ENCODE measurements around the gene WASF3. TPM values are rescaled to one million over a fixed set of nuclear protein-coding genes. Genes with fewer than 3 reads are reported as not detected.

WASF3 gene
- total RNA-seq, 1 donor from 2014 or later = 0.30 TPM

GRCh38 chr13:26679411-26680122 lies 122.1 kb downstream of the WASF3 start:
- intact Hi-C loops (cut with micrococcal nuclease) = no loop called here

DNA sequence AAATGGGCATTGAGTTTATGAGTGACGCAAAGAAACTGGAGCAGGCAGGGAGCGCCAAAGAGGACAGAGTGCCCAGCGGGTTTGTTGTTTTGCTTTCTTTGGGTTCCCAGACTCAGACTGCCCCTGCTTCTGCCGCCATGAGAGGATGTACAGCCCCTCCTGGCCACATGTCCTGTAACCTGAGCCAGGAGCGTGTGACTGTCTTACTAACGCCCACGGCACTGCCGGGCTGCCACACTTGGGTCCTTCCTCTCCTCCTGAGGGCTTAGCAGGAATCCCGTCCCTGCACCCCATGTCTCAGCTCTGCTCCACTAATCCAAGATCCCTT lies 122.6 kb downstream of the WASF3 start:
- intact Hi-C loops (cut with micrococcal nuclease) = no loop called here

DNA sequence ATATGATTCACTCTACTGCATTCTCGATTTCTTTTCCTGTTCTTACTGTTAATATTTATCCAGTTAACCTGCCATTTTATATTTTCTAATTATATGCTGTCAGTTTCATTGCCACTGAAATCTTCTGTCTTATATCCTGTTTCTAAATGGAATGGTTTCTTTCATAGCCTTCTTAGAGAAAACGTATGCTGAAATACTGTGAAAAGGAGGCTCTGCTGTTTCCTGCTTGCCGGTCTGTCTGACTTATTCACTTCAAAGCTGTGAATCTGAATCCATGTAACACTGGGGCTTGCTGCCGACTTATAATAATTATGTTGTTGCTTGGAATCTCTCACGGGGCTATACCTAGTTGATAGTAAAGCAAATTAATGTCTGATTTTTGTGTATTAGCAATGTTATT lies 123.1 kb downstream of the WASF3 start:
- intact Hi-C loops (cut with micrococcal nuclease) = no loop called here

DNA sequence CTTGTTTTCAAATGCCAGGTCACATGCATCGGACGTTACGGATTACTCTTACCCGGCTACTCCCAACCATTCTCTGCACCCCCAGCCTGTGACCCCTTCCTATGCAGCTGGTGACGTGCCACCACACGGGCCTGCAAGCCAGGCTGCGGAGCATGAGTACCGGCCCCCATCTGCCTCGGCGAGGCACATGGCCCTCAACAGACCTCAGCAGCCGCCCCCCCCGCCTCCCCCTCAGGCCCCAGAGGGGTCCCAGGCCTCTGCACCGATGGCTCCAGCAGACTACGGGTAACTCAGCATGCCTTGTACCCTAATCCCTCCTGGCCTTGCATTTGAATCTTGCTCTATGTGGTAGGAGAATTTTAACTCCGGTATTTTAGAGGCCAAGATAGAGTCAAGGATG lies 123.6 kb downstream of the WASF3 start:
- intact Hi-C loops (cut with micrococcal nuclease) = no loop called here

DNA sequence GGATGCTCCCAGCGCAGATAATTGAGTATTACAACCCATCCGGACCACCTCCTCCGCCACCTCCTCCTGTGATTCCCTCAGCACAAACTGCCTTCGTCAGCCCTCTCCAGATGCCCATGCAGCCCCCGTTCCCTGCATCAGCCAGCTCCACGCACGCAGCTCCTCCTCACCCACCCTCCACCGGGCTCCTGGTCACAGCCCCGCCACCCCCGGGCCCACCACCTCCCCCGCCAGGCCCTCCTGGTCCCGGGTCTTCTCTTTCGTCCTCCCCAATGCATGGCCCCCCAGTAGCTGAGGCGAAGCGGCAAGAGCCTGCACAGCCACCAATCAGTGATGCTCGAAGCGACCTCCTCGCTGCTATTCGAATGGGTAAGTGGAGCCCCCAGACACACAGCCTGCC lies 125.1 kb downstream of the WASF3 start:
- intact Hi-C loops (cut with micrococcal nuclease) = no loop called here

GRCh38 chr13:26685606-26686005 lies 128.1 kb downstream of the WASF3 start:
- intact Hi-C loops (cut with micrococcal nuclease) = no loop called here

DNA sequence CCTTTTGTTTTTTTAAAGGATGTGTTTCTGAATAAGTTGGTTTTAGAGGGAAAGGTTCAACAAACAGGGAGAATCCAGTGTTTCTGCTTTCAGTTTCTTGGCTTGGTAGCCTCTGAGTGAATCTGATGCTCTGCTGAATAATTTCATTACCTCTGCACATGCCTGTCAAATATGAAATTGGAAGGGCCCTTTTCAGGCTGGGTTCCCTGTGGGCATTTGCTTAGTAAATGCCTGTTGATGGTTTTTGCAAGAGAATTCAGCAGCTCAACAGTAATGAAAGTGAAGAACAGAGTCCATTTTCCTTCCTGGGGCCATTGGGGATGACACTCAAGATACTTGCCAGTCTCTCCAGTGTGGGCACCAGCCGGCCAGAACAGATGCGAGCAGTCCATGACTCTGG lies 128.8 kb downstream of the WASF3 start:
- intact Hi-C loops (cut with micrococcal nuclease) = no loop called here

- intact Hi-C loops (cut with micrococcal nuclease) = no loop called here
These were observed 130.8 kb downstream of the WASF3 start for GRCh38 chr13:26688286-26688685.

GRCh38 chr13:26688980-26689379 lies 131.5 kb downstream of the WASF3 start:
- intact Hi-C loops (cut with micrococcal nuclease) = no loop called here

- intact Hi-C loops (cut with micrococcal nuclease) = no loop called here
These were observed 136.4 kb downstream of the WASF3 start for GRCh38 chr13:26693749-26694463.

- intact Hi-C loops (cut with micrococcal nuclease) = loop anchor here (5.0 kb wide), 1 partner anchor 197 kb away; no protein-coding TSS in a partner anchor
These were observed 137.3 kb downstream of the WASF3 start for GRCh38 chr13:26694609-26695359.

GRCh38 chr13:26695360-26695705 lies 137.8 kb downstream of the WASF3 start:
- intact Hi-C loops (cut with micrococcal nuclease) = loop anchor here (5.0 kb wide), 1 partner anchor 198 kb away; no protein-coding TSS in a partner anchor

- intact Hi-C loops (cut with micrococcal nuclease) = loop anchor here (5.0 kb wide), 1 partner anchor 199 kb away; no protein-coding TSS in a partner anchor
These were observed 138.4 kb downstream of the WASF3 start for GRCh38 chr13:26695891-26696311.

GRCh38 chr13:26697069-26697955 lies 139.8 kb downstream of the WASF3 start:
- intact Hi-C loops (cut with micrococcal nuclease) = loop anchor here (5.0 kb wide), 1 partner anchor 200 kb away; no protein-coding TSS in a partner anchor

DNA sequence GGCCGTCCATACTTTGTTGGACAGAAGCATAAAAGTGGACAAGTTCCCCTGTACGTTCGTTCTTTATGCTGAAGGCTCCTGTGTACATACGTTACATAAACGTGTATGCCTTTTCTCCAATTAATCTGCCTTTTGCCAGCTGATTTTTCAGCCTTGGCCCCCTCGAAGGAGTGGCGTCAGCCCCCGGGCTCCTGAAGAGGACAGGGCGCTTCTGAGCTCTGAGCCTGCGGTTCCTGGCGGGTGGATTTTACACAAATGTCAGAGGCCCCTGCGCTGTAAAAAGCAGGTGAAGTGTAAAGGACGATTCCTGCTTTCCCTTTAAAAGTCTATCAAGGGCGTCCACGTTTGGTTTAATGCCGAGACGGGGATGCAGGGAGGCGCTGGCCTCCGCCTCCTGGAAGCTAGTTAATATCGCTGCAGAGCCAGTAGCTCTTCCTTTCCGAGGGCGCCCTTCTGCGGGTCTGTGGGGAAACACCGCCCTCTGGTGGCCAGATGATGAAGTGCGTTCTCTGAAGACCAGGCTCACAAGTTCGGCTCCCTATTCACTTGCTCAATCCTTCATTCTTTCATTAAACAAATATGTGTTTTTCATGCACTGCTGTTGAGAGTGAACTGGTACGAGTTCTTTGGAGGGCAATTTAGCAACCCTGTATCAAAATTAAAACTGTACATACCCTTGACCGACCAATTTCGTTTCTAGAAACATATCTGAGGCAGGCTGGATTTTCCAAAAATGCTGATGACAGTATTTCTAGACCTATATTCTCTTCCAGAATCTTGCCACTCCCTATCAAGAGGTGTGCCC lies 141.1 kb downstream of the WASF3 start:
- intact Hi-C loops (cut with micrococcal nuclease) = loop anchor here (1.0 to 5.0 kb wide), 3 partner anchors 201 to 514 kb away; no protein-coding TSS in a partner anchor

- intact Hi-C loops (cut with micrococcal nuclease) = loop anchor here (5.0 kb wide), 1 partner anchor 202 kb away; no protein-coding TSS in a partner anchor
These were observed 141.7 kb downstream of the WASF3 start for GRCh38 chr13:26699197-26699490.

GRCh38 chr13:26705536-26705935 lies 148.1 kb downstream of the WASF3 start:
- intact Hi-C loops (cut with micrococcal nuclease) = no loop called here

DNA sequence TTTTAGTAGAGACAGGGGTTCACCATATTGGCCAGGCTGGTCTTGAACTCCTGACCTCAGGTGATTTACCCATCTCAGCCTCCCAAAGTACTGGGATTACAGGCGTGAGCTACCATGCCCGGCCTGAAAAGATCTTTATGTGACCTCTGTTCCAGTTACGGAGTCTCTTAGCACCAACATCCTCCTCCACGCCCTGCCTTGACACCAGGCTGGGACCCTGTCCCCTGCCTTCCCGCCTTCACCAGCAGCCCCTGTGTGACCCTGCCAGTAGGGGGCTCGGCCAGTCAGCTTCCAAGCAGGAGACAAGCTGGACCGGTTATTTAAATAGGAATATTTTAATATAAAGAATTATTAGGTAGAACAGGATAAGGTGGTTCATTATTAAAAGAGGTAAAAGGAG lies 148.9 kb downstream of the WASF3 start:
- intact Hi-C loops (cut with micrococcal nuclease) = no loop called here

DNA sequence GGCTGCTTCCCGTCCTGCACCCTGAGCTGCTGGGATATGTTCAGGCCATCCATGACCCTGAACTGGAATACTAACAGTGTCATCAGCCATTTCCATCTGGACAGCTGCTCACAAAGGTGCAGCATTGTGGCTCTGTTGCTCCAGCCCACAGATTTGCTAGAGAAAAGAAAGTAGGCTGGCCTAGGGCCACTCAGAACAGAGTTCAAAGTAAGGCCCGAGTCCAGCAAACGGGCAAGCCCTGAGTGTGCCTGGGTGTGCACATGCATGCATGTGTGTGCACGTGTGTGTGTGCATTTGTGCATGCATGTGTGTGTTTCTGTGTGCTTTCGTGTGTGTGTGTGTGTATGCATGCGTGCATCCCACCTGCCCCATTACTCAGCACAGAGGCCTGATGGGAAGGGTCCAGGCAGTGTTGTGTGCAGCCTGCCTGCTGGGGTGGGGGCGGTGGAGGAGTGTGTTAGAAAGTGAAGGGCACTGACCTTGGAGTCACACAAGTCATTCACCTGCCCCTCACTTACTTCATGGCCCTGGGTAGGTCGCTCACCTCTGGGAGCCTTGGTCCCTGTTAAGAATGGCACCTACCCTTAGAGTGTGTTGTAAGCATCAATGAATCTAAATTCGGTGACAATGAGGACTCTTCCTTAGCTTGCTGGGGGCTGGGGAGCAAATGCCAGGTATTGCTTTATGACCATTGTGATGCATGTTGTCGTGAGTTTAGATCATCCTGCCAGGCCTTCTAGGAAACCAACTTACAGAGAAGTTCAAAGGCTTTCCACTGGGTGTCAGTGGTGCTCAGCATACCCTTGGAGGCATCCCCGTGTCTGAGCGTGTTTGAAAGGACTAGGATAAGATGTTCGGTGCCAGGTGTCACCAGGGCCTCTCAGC lies 149.9 kb downstream of the WASF3 start:
- intact Hi-C loops (cut with micrococcal nuclease) = loop anchor here (1.0 kb wide), 1 partner anchor 166 kb away; no protein-coding TSS in a partner anchor

GRCh38 chr13:26708007-26708297 lies 150.5 kb downstream of the WASF3 start:
- intact Hi-C loops (cut with micrococcal nuclease) = no loop called here

Data from T-helper 2 cell treated with Interferon-gamma antibody and Interleukin-4, amounts not matched to agents 100 ng/mL and 5 ng/mL, for 36 hours (primary cell).